HepG2 (cell line): ENCODE results near the gene RASA3. TPM values are rescaled to one million over a fixed set of nuclear protein-coding genes. Genes with fewer than 3 reads are reported as not detected.
A peak's percentile ranks its signal among the peaks of the same experiment; 100 is the strongest.
"Not testable (repeated sequence)": the region's sequence is repeated elsewhere in the genome, so short reads cannot be mapped to it uniquely, and the experiment has no call there.

Experiments used
- ATAC-seq: fragments of 200-7000 bp; cut with Tn5 transposase; 3 replicates; pipeline ENCODE4 v1.9.1; 2020; ENCODE audit warnings: mild to moderate bottlenecking, moderate library complexity
- BruUV-seq: library from RNA; stranded (reverse); fragments of 400-500 nt; replicated peaks from 2 replicates; lab custom pipeline; 2021; lab: Mats Ljungman, UMichigan
- CTCF ChIA-PET: fragments of 300-600 bp; formaldehyde crosslinking; extraction: SDS; loops from one replicate; lab custom pipeline; 2021; ENCODE audit warnings: low total read pairs, inconsistent platforms, low intra/inter-chr PET ratio; lab: Yijun Ruan, JAX
- POLR2A ChIA-PET: fragments of 350-600 bp; sonication (Branson Sonifier 250); formaldehyde crosslinking; loops from one replicate; lab custom pipeline; 2020; ENCODE audit warnings: antibody characterized with exemption, inconsistent platforms; lab: Yijun Ruan, JAX
- DNase-seq: peaks from one replicate; pipeline ENCODE4 v3.0.0-alpha.2; 2015; ENCODE audit warnings: low spot score
- FAIRE-seq: peaks from 3 replicates; lab custom pipeline; 2011; peaks lifted over from hg19 to GRCh38; lab: Jason Lieb, UNC
- H2AFZ ChIP-seq: one replicate; pipeline ENCODE4 v1.6.1; 2011; ENCODE audit warnings: low read length, inconsistent platforms
- H3K27ac ChIP-seq: fragments of 300-600 bp; 3 replicates; pipeline ENCODE4 v1.8.0; 2011; ENCODE audit warnings: mixed run types, mild to moderate bottlenecking, mixed read lengths, low read length, inconsistent platforms; ENCODE audit not compliant: insufficient read depth; ENCODE audit errors: extremely low read length
- H3K27me3 ChIP-seq, 2 experiments: fragments of 200-600 bp in 1 of 2; 2 replicates in 1 of 2; 3 replicates in 1 of 2; pipeline versions ENCODE4 v1.6.0 to v1.8.0; 2011; ENCODE audit warnings: low read length in 2 of 2, mild to moderate bottlenecking in 2 of 2, moderate library complexity in 2 of 2, inconsistent platforms in 1 of 2; ENCODE audit not compliant: insufficient read depth in 2 of 2, control insufficient read depth in 1 of 2
- H3K36me3 ChIP-seq, 2 experiments: fragments of 200-600 bp in 1 of 2; replicated peaks in 1 of 2; 2 replicates in 1 of 2; 3 replicates in 1 of 2; pipeline versions ENCODE4 v1.5.1 to v1.8.0; 2011; ENCODE audit warnings: low read length in 2 of 2, inconsistent platforms in 1 of 2; ENCODE audit not compliant: insufficient read depth in 2 of 2, control insufficient read depth in 1 of 2
- H3K4me1 ChIP-seq: 2 replicates; pipeline ENCODE4 v1.5.1; 2012; ENCODE audit warnings: low read length, inconsistent platforms; ENCODE audit not compliant: insufficient read depth
- H3K4me2 ChIP-seq: 2 replicates; pipeline ENCODE4 v1.6.0; 2011; ENCODE audit warnings: low read depth, low read length, inconsistent platforms
- H3K4me3 ChIP-seq, 3 experiments: fragments of 200-600 bp in 1 of 3; sonication (generic), shearing (Covaris generic) in 1 of 3; replicated peaks in 1 of 3; 2 replicates each; pipeline ENCODE4 v1.5.1; 2011 to 2016; ENCODE audit warnings: low read length in 3 of 3, inconsistent platforms in 2 of 3, low read depth in 2 of 3, mild to moderate bottlenecking in 2 of 3, control low read depth in 1 of 3, mixed read lengths in 1 of 3; ENCODE audit not compliant: insufficient read depth in 1 of 3
- H3K79me2 ChIP-seq: one replicate; pipeline ENCODE4 v1.6.1; 2011; ENCODE audit warnings: low read length, inconsistent platforms; ENCODE audit not compliant: insufficient read depth
- H3K9ac ChIP-seq: 2 replicates; pipeline ENCODE4 v1.6.0; 2011; ENCODE audit warnings: mild to moderate bottlenecking, low read depth, low read length, inconsistent platforms; ENCODE audit not compliant: insufficient read depth
- H3K9me3 ChIP-seq: 2 replicates; pipeline ENCODE4 v1.5.1; 2012; ENCODE audit warnings: mild to moderate bottlenecking, low read length
- H4K20me1 ChIP-seq: 2 replicates; pipeline ENCODE4 v1.6.0; 2011; ENCODE audit warnings: inconsistent platforms, mild to moderate bottlenecking, low read length, moderate library complexity; ENCODE audit not compliant: insufficient read depth
- HBP1 ChIP-seq: IDR thresholded peaks from 2 replicates; pipeline ENCODE4 v1.6.1; 2016; ENCODE audit warnings: low read depth, control low read depth
- MNT ChIP-seq: fragments of 450-650 bp; IDR thresholded peaks from 2 replicates; pipeline ENCODE4 v1.6.1; 2016
- WGBS: methylation state at CpG from one replicate; pipeline ENCODE4 v1.1.6; 2017; ENCODE audit warnings: low lambda C conversion rate; 5-methylcytosine and 5-hydroxymethylcytosine counted together
- in situ Hi-C: cut with HindIII; loops from 2 replicates; pipeline ENCODE4 v1.10.0; 2017; ENCODE audit warnings: low pct_unique_long_range_greater_than_20kb; ENCODE audit not compliant: extremely low pct_ligation_motif_present
- intact Hi-C: fragments of 100-400 bp; cut with micrococcal nuclease; formaldehyde crosslinking; loops from one replicate; pipeline ENCODE4 v1.10.0; 2022; ENCODE audit not compliant: unreplicated experiment
- polyA plus RNA-seq, 8 experiments: library from polyadenylated mRNA; depleted of rRNA in 3 of 8; stranded (reverse) in 7 of 8; unstranded in 1 of 8; fragments of >200 nt; fragmentation: Illumina TruSeq in 4 of 8; extraction: Trizol in 4 of 8; gene quantifications; 2 replicates each; pipeline versions ENCODE4 v1.2.1 to v1.2.3, GENCODE V29; 2011 to 2016; ENCODE audit warnings: low read depth in 4 of 8, missing spikeins in 1 of 8, mixed read lengths in 1 of 8; ENCODE audit not compliant: insufficient read depth in 1 of 8
- total RNA-seq, 5 experiments: library from RNA; depleted of rRNA; stranded (reverse); fragments of >200 nt; fragmentation: Illumina TruSeq; extraction: Trizol; gene quantifications; 2 replicates each; pipeline ENCODE4 v1.2.3, GENCODE V29; 2016; ENCODE audit warnings: low read depth in 1 of 5

The RASA3 gene
- total and polyA plus RNA-seq, 2 of the 13 experiments (the other 11 are each of a cell fraction or from before 2014, with no cell fraction given): 0.05 TPM; not detected in 1

- H2AFZ ChIP-seq, H3K79me2 ChIP-seq, BruUV-seq, H3K9ac ChIP-seq, H3K27ac ChIP-seq, ATAC-seq, in situ Hi-C loops, H3K36me3 ChIP-seq, H4K20me1 ChIP-seq, CTCF ChIA-PET, POLR2A ChIA-PET, H3K9me3 ChIP-seq, FAIRE-seq, intact Hi-C loops, DNase-seq, H3K4me3 ChIP-seq, H3K4me2 ChIP-seq: not testable (repeated sequence)
- Histone ChIP-seq H3K4me1 (peaks cover 34% of the 10 kb centered on the region), H3K27me3 (peaks cover 0 to 37% of the 10 kb centered on the region in 2 experiments; a peak in 4 of 5 replicates)
- peak; percentile 97 for TF ChIP-seq MNT
- WGBS: 52% methylated on average over 20 of the region's 20 CpGs
These were observed 15.0 kb downstream of the RASA3 start for GRCh38 chr13:114117341-114117874.

GRCh38 chr13:114116734-114117133 is 15.7 kb downstream of the RASA3 start:
- Histone ChIP-seq H3K36me3 (no peaks in the 10 kb centered on the region), H3K27me3 (peaks cover 0 to 38% of the 10 kb centered on the region in 2 experiments; a peak in 4 of 5 replicates), H3K9me3 (no peaks in the 10 kb centered on the region), H2AFZ (no peak overlapping the region), H3K4me2 (no peak overlapping the region), H3K4me3 (no peak overlapping the region), H4K20me1 (no peaks in the 10 kb centered on the region), H3K79me2 (no peaks in the 10 kb centered on the region), H3K27ac (no peak overlapping the region), H3K9ac (no peak overlapping the region), H3K4me1 (peaks cover 32% of the 10 kb centered on the region)
- no peak for DNase-seq
- ATAC-seq: no peak
- no peak for FAIRE-seq
- WGBS: 37% methylated on average over 17 of the region's 17 CpGs
- intact Hi-C loops (no loop called here), in situ Hi-C loops (no loop called here)
- POLR2A ChIA-PET: no interaction called here
- CTCF ChIA-PET: no interaction called here
- BruUV-seq: no TSS peak
- peak; percentile 84 for TF ChIP-seq MNT
- no peak for TF ChIP-seq HBP1 (CRISPR knock-in tag)
